ENCODE measurements around the gene SPAG16. TPM values are rescaled to one million over a fixed set of nuclear protein-coding genes. Genes with fewer than 3 reads are reported as not detected.

The SPAG16 gene
- total RNA-seq, 1 donor from 2014 or later = 38.6 TPM

DNA sequence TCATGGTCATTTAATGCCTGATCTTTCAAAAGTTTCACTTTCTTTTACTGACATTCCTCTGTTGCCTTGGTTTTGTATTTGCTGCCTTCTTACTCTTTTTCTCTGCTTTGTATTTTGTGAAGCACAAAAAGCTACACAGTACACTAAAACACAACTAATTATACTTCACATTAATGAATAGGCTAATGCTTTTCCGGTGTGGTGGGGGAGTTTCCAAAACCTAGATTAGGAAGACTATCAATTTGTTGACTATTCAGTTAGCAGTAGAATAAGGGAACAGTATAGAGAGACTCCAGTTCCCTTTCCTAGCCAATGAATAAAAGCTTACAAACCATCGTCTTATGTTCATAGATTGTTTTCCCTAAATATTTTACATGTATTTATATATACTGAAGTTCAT lies 468.3 kb downstream of the SPAG16 start:
- no peaks in the 10 kb centered on the region for H3K4me1 ChIP-seq (ENCODE audit: control insufficient read depth in 3 of 3, insufficient read depth in 3 of 3, low read length in 3 of 3)
- no peaks in the 10 kb centered on the region for H3K9me3 ChIP-seq (ENCODE audit: control insufficient read depth in 3 of 3, low read length in 3 of 3)
- H3K9ac ChIP-seq (ENCODE audit: low read depth in 1 of 3, low read length in 3 of 3) = no peak overlapping the region
- H3K27me3 ChIP-seq (ENCODE audit: control insufficient read depth in 3 of 3, insufficient read depth in 3 of 3, low read length in 3 of 3) = no peaks in the 10 kb centered on the region
- H3K27ac ChIP-seq (ENCODE audit: low read depth, low read length) = no peak overlapping the region
- no peak overlapping the region for H3K4me3 ChIP-seq (ENCODE audit: low read length in 3 of 3)
- no peaks in the 10 kb centered on the region for H3K36me3 ChIP-seq (ENCODE audit: control insufficient read depth in 3 of 3, insufficient read depth in 3 of 3, low read length in 3 of 3)

GRCh38 chr2:213757525-213757924 lies 473.3 kb downstream of the SPAG16 start:
- Histone ChIP-seq H3K27ac (ENCODE audit: low read depth, low read length) (no peak overlapping the region), H3K36me3 (ENCODE audit: control insufficient read depth in 3 of 3, insufficient read depth in 3 of 3, low read length in 3 of 3) (no peaks in the 10 kb centered on the region), H3K9ac (ENCODE audit: low read depth in 1 of 3, low read length in 3 of 3) (no peak overlapping the region), H3K4me3 (ENCODE audit: low read length in 3 of 3) (no peak overlapping the region), H3K4me1 (ENCODE audit: control insufficient read depth in 3 of 3, insufficient read depth in 3 of 3, low read length in 3 of 3) (no peaks in the 10 kb centered on the region), H3K9me3 (ENCODE audit: control insufficient read depth in 3 of 3, low read length in 3 of 3) (no peaks in the 10 kb centered on the region), H3K27me3 (ENCODE audit: control insufficient read depth in 3 of 3, insufficient read depth in 3 of 3, low read length in 3 of 3) (no peaks in the 10 kb centered on the region)

DNA sequence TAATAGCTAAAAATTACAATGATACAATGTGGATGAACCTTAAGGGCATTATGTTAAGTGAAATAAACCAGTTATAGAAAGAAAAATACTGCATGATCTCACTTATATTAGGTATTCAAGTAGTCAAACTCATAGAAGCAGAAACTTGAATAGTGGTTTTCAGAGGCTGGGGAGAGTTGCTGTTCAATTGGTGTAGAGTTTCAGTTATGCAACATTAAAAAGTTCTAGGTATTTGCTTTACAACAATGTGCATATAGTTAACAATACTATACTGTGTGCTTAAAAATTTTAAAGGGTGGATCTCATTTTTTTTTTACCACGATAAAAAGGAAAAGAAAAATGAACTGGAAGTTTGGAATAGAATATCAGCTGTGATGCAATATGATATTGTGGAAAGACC lies 479.1 kb downstream of the SPAG16 start:
- Histone ChIP-seq H3K9me3 (ENCODE audit: control insufficient read depth in 3 of 3, low read length in 3 of 3) (no peaks in the 10 kb centered on the region), H3K27ac (ENCODE audit: low read depth, low read length) (no peak overlapping the region), H3K27me3 (ENCODE audit: control insufficient read depth in 3 of 3, insufficient read depth in 3 of 3, low read length in 3 of 3) (no peaks in the 10 kb centered on the region), H3K4me1 (ENCODE audit: control insufficient read depth in 3 of 3, insufficient read depth in 3 of 3, low read length in 3 of 3) (no peaks in the 10 kb centered on the region), H3K9ac (ENCODE audit: low read depth in 1 of 3, low read length in 3 of 3) (no peak overlapping the region), H3K4me3 (ENCODE audit: low read length in 3 of 3) (no peak overlapping the region), H3K36me3 (ENCODE audit: control insufficient read depth in 3 of 3, insufficient read depth in 3 of 3, low read length in 3 of 3) (no peaks in the 10 kb centered on the region)

GRCh38 chr2:213763963-213764362 lies 479.7 kb downstream of the SPAG16 start:
- Histone ChIP-seq H3K9ac (ENCODE audit: low read depth in 1 of 3, low read length in 3 of 3) (no peak overlapping the region), H3K27ac (ENCODE audit: low read depth, low read length) (no peak overlapping the region), H3K4me3 (ENCODE audit: low read length in 3 of 3) (no peak overlapping the region), H3K27me3 (ENCODE audit: control insufficient read depth in 3 of 3, insufficient read depth in 3 of 3, low read length in 3 of 3) (no peaks in the 10 kb centered on the region), H3K36me3 (ENCODE audit: control insufficient read depth in 3 of 3, insufficient read depth in 3 of 3, low read length in 3 of 3) (no peaks in the 10 kb centered on the region), H3K4me1 (ENCODE audit: control insufficient read depth in 3 of 3, insufficient read depth in 3 of 3, low read length in 3 of 3) (no peaks in the 10 kb centered on the region), H3K9me3 (ENCODE audit: control insufficient read depth in 3 of 3, low read length in 3 of 3) (no peaks in the 10 kb centered on the region)

GRCh38 chr2:213764849-213765248 lies 480.6 kb downstream of the SPAG16 start:
- Histone ChIP-seq H3K36me3 (ENCODE audit: control insufficient read depth in 3 of 3, insufficient read depth in 3 of 3, low read length in 3 of 3) (no peaks in the 10 kb centered on the region), H3K4me3 (ENCODE audit: low read length in 3 of 3) (no peak overlapping the region), H3K4me1 (ENCODE audit: control insufficient read depth in 3 of 3, insufficient read depth in 3 of 3, low read length in 3 of 3) (no peaks in the 10 kb centered on the region), H3K9ac (ENCODE audit: low read depth in 1 of 3, low read length in 3 of 3) (no peak overlapping the region), H3K9me3 (ENCODE audit: control insufficient read depth in 3 of 3, low read length in 3 of 3) (no peaks in the 10 kb centered on the region), H3K27ac (ENCODE audit: low read depth, low read length) (no peak overlapping the region), H3K27me3 (ENCODE audit: control insufficient read depth in 3 of 3, insufficient read depth in 3 of 3, low read length in 3 of 3) (no peaks in the 10 kb centered on the region)

DNA sequence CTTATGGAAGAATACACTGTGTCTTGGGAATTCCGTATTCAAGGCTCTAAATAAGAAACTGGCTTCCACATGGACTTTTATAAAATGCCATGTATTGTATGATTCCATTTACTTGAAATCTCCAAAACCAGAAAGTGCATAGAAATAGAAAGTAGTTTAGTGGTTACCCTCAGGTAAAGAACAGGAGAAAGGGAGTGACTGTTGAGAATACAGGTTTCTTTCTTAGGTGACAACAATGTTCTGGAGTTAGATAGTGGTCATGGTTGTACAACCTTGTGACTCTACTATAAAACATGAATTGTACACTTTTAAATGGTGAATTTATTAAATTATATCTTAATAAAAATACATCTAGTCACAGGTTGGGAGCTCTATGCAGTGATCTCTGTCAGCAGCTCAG lies 481.8 kb downstream of the SPAG16 start:
- H3K4me3 ChIP-seq (ENCODE audit: low read length in 3 of 3) = no peak overlapping the region
- no peaks in the 10 kb centered on the region for H3K9me3 ChIP-seq (ENCODE audit: control insufficient read depth in 3 of 3, low read length in 3 of 3)
- H3K4me1 ChIP-seq (ENCODE audit: control insufficient read depth in 3 of 3, insufficient read depth in 3 of 3, low read length in 3 of 3) = no peaks in the 10 kb centered on the region
- H3K36me3 ChIP-seq (ENCODE audit: control insufficient read depth in 3 of 3, insufficient read depth in 3 of 3, low read length in 3 of 3) = no peaks in the 10 kb centered on the region
- H3K27ac ChIP-seq (ENCODE audit: low read depth, low read length) = no peak overlapping the region
- H3K27me3 ChIP-seq (ENCODE audit: control insufficient read depth in 3 of 3, insufficient read depth in 3 of 3, low read length in 3 of 3) = no peaks in the 10 kb centered on the region
- H3K9ac ChIP-seq (ENCODE audit: low read depth in 1 of 3, low read length in 3 of 3) = no peak overlapping the region

DNA sequence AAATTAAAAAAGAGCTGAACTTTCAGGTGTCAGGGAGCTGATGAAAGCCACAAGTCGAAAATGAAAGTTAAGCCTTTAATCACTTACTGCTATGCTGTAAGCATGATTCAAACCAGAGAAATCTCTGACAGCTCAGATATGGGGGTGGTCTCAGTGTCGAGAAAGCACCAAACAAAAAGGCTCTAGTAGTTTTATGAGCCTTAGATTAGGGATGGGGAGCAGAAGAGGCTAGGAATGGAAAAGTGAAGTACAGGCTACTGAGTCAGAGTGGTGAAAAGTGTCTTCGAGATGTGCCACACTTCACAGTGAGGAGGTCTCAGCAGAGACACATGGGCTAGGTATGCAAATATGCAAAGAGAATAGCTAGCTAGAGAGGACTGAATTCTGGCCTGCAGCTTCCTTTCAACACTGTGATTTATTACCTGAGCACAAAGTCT lies 482.2 kb downstream of the SPAG16 start:
- Histone ChIP-seq H3K27ac (ENCODE audit: low read depth, low read length) (no peak overlapping the region), H3K4me3 (ENCODE audit: low read length in 3 of 3) (no peak overlapping the region), H3K9me3 (ENCODE audit: control insufficient read depth in 3 of 3, low read length in 3 of 3) (no peaks in the 10 kb centered on the region), H3K9ac (ENCODE audit: low read depth in 1 of 3, low read length in 3 of 3) (no peak overlapping the region), H3K27me3 (ENCODE audit: control insufficient read depth in 3 of 3, insufficient read depth in 3 of 3, low read length in 3 of 3) (no peaks in the 10 kb centered on the region), H3K4me1 (ENCODE audit: control insufficient read depth in 3 of 3, insufficient read depth in 3 of 3, low read length in 3 of 3) (no peaks in the 10 kb centered on the region), H3K36me3 (ENCODE audit: control insufficient read depth in 3 of 3, insufficient read depth in 3 of 3, low read length in 3 of 3) (no peaks in the 10 kb centered on the region)

DNA sequence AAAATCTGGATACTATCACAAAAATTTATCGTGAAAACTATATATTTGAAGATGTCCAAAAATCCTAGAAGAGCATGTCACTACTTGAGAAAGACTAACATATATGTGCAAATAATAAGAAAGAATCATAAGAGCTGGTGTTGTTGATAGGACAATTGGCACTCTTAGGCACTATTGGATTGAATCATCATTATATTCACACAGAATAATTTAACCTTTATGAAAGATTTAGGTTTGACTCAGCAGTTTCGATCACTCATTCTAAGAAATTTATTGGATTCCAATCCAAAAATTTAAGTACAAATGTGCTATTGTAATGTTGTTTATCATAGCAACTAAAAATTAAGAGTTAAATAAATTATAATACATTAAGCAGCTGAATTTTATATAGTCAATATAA lies 503.6 kb downstream of the SPAG16 start:
- Histone ChIP-seq H3K4me3 (ENCODE audit: low read length in 3 of 3) (no peak overlapping the region), H3K9ac (ENCODE audit: low read depth in 1 of 3, low read length in 3 of 3) (no peak overlapping the region), H3K27me3 (ENCODE audit: control insufficient read depth in 3 of 3, insufficient read depth in 3 of 3, low read length in 3 of 3) (no peaks in the 10 kb centered on the region), H3K9me3 (ENCODE audit: control insufficient read depth in 3 of 3, low read length in 3 of 3) (no peaks in the 10 kb centered on the region), H3K4me1 (ENCODE audit: control insufficient read depth in 3 of 3, insufficient read depth in 3 of 3, low read length in 3 of 3) (no peaks in the 10 kb centered on the region), H3K27ac (ENCODE audit: low read depth, low read length) (no peak overlapping the region), H3K36me3 (ENCODE audit: control insufficient read depth in 3 of 3, insufficient read depth in 3 of 3, low read length in 3 of 3) (no peaks in the 10 kb centered on the region)

DNA sequence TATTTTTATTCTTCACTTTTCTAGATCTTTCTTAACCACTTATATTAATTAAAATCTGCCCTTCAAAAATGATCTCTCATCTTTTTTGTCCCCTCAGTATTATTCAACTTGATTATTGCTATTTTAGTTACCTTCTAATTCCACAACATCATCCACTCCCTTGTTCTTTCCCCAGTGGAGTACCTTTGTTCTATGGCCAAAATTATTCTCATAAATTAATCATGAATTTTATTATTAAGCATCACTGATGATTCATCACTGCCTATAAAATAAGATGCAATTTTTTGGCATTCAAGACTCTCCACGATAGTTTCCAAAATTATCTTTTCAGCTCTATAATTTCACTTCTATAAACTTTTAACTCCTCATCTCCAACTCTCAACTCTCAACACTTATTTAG lies 505.7 kb downstream of the SPAG16 start:
- H3K4me3 ChIP-seq (ENCODE audit: low read length in 3 of 3) = no peak overlapping the region
- H3K27me3 ChIP-seq (ENCODE audit: control insufficient read depth in 3 of 3, insufficient read depth in 3 of 3, low read length in 3 of 3) = no peaks in the 10 kb centered on the region
- H3K36me3 ChIP-seq (ENCODE audit: control insufficient read depth in 3 of 3, insufficient read depth in 3 of 3, low read length in 3 of 3) = no peaks in the 10 kb centered on the region
- no peak overlapping the region for H3K9ac ChIP-seq (ENCODE audit: low read depth in 1 of 3, low read length in 3 of 3)
- no peak overlapping the region for H3K27ac ChIP-seq (ENCODE audit: low read depth, low read length)
- H3K4me1 ChIP-seq (ENCODE audit: control insufficient read depth in 3 of 3, insufficient read depth in 3 of 3, low read length in 3 of 3) = no peaks in the 10 kb centered on the region
- no peaks in the 10 kb centered on the region for H3K9me3 ChIP-seq (ENCODE audit: control insufficient read depth in 3 of 3, low read length in 3 of 3)

DNA sequence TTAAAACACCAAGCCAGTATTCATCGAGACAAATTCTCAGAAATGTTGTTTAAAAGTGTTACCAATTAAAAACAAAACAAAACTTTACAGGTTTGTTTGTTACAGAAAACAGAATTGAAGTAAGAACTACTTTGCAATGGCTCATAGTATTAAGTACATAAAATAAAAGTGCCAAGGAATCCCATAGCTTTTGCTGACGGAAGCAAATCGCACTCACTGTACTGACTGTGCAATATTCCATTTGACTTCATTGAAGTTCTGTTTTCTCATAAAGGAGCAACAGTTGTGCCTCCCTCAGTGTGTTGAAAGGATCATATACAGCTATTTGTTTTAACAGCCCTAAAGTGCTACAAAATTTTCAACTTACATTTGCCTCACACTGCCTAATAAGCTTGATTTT lies 507.8 kb downstream of the SPAG16 start:
- Histone ChIP-seq H3K27ac (ENCODE audit: low read depth, low read length) (no peak overlapping the region), H3K9me3 (ENCODE audit: control insufficient read depth in 3 of 3, low read length in 3 of 3) (no peaks in the 10 kb centered on the region), H3K27me3 (ENCODE audit: control insufficient read depth in 3 of 3, insufficient read depth in 3 of 3, low read length in 3 of 3) (no peaks in the 10 kb centered on the region), H3K9ac (ENCODE audit: low read depth in 1 of 3, low read length in 3 of 3) (no peak overlapping the region), H3K36me3 (ENCODE audit: control insufficient read depth in 3 of 3, insufficient read depth in 3 of 3, low read length in 3 of 3) (no peaks in the 10 kb centered on the region), H3K4me3 (ENCODE audit: low read length in 3 of 3) (no peak overlapping the region), H3K4me1 (ENCODE audit: control insufficient read depth in 3 of 3, insufficient read depth in 3 of 3, low read length in 3 of 3) (no peaks in the 10 kb centered on the region)

Data from skeletal muscle tissue (tissue), 4 donors.